Measurements from ENCODE around the gene GDE1.

DNA sequence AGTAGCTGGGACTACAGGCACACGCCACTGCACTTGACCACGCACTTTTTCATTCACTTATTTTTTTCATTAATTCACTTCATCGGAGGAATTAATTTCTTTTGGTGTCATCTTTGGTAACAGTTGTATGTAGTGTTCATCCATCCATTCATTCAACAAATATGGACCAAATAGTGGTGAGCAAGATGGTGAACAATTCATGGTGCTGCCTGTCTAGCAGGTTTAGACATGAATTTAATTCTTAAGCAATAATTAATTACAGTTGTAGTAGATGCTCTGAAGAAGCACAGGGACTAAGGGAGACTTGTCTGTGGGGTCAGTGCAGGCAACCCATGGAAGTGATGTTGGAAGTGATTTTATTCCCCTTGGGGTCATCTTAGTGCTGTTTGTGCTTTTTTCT is 22.4 kb downstream of the GDE1 start:
- TF ChIP-seq, protein P1, sequence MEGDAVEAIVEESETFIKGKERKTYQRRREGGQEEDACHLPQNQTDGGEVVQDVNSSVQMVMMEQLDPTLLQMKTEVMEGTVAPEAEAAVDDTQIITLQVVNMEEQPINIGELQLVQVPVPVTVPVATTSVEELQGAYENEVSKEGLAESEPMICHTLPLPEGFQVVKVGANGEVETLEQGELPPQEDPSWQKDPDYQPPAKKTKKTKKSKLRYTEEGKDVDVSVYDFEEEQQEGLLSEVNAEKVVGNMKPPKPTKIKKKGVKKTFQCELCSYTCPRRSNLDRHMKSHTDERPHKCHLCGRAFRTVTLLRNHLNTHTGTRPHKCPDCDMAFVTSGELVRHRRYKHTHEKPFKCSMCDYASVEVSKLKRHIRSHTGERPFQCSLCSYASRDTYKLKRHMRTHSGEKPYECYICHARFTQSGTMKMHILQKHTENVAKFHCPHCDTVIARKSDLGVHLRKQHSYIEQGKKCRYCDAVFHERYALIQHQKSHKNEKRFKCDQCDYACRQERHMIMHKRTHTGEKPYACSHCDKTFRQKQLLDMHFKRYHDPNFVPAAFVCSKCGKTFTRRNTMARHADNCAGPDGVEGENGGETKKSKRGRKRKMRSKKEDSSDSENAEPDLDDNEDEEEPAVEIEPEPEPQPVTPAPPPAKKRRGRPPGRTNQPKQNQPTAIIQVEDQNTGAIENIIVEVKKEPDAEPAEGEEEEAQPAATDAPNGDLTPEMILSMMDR (IDR thresholded peaks at IDR 0.05) = no peak
- no peak for TF ChIP-seq GABPB1 (CRISPR knock-in tag; IDR thresholded peaks at IDR 0.05)
- no peak for TF ChIP-seq CREM (CRISPR knock-in tag; IDR thresholded peaks at IDR 0.05)
- TF ChIP-seq ESRRA (CRISPR knock-in tag; IDR thresholded peaks at IDR 0.05; ENCODE audit: borderline replicate concordance) = no peak
- TF ChIP-seq ZBTB21 (CRISPR knock-in tag; IDR thresholded peaks at IDR 0.05; ENCODE audit: borderline replicate concordance) = no peak
- TF ChIP-seq, protein P2, sequence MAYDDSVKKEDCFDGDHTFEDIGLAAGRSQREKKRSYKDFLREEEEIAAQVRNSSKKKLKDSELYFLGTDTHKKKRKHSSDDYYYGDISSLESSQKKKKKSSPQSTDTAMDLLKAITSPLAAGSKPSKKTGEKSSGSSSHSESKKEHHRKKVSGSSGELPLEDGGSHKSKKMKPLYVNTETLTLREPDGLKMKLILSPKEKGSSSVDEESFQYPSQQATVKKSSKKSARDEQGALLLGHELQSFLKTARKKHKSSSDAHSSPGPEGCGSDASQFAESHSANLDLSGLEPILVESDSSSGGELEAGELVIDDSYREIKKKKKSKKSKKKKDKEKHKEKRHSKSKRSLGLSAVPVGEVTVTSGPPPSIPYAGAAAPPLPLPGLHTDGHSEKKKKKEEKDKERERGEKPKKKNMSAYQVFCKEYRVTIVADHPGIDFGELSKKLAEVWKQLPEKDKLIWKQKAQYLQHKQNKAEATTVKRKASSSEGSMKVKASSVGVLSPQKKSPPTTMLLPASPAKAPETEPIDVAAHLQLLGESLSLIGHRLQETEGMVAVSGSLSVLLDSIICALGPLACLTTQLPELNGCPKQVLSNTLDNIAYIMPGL (CRISPR knock-in tag; IDR thresholded peaks at IDR 0.05) = no peak
- TF ChIP-seq JUN (CRISPR knock-in tag; IDR thresholded peaks at IDR 0.05) = no peak
- TF ChIP-seq, protein P3, sequence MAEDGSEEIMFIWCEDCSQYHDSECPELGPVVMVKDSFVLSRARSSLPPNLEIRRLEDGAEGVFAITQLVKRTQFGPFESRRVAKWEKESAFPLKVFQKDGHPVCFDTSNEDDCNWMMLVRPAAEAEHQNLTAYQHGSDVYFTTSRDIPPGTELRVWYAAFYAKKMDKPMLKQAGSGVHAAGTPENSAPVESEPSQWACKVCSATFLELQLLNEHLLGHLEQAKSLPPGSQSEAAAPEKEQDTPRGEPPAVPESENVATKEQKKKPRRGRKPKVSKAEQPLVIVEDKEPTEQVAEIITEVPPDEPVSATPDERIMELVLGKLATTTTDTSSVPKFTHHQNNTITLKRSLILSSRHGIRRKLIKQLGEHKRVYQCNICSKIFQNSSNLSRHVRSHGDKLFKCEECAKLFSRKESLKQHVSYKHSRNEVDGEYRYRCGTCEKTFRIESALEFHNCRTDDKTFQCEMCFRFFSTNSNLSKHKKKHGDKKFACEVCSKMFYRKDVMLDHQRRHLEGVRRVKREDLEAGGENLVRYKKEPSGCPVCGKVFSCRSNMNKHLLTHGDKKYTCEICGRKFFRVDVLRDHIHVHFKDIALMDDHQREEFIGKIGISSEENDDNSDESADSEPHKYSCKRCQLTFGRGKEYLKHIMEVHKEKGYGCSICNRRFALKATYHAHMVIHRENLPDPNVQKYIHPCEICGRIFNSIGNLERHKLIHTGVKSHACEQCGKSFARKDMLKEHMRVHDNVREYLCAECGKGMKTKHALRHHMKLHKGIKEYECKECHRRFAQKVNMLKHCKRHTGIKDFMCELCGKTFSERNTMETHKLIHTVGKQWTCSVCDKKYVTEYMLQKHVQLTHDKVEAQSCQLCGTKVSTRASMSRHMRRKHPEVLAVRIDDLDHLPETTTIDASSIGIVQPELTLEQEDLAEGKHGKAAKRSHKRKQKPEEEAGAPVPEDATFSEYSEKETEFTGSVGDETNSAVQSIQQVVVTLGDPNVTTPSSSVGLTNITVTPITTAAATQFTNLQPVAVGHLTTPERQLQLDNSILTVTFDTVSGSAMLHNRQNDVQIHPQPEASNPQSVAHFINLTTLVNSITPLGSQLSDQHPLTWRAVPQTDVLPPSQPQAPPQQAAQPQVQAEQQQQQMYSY (CRISPR knock-in tag; IDR thresholded peaks at IDR 0.05) = no peak
- no peak for TF ChIP-seq ZNF263 (CRISPR knock-in tag; IDR thresholded peaks at IDR 0.05; ENCODE audit: low read depth)
- TF ChIP-seq SMAD3 (CRISPR knock-in tag; IDR thresholded peaks at IDR 0.05; ENCODE audit: borderline replicate concordance) = no peak
- TF ChIP-seq MAX (CRISPR knock-in tag; IDR thresholded peaks at IDR 0.05) = no peak
- TF ChIP-seq SP1 (CRISPR knock-in tag; conservative IDR thresholded peaks at IDR 0.05) = no peak
- TF ChIP-seq ATF2 (CRISPR knock-in tag; IDR thresholded peaks at IDR 0.05; ENCODE audit: borderline replicate concordance, low read depth) = no peak
